Measurements from ENCODE around the gene PERCC1. TPM values are rescaled to one million over a fixed set of nuclear protein-coding genes. Genes with fewer than 3 reads are reported as not detected.

PERCC1 gene
- not detected in 2 replicates for total RNA-seq
- not detected for polyA plus RNA-seq (2012)

DNA sequence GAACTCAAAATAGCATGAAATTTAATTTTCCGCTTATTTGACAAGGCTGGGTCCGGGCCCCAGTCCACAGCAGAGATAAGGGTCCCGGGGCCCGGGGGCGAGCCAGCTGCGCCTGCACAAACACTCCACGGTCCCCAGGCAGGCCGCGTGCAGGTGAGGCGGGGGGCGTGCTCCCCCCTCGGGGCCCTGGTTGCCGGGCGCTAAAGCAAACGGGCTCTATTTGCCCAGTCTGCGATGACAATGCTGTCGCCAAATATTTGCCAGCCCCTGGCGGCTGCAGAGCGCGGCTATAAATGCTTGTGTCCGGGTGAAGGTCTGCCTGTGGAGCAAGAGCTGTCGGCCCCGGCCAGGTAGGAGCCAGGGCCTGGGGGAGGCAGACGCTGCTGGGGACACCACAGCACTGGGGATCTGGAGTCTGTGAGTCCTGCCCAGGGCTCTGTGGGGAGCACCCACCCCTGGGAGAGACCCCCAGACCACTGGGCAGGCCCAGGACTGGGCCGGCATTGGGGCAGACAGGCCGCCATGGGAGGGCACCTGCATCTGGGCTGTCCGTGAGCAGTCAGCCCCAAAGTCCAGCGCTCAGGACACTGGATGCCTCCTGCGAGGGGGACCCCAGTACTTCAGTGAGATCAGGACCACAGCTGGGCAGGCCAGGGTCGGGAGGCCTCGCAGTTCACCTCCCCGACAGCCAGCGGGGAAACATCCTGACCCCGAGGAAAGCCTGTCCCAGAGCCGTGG lies at the start of gene PERCC1:
Gene PERCC1 (plus strand): TSS at position 320 of the 738 bp plus-strand sequence. CDS start 1,516 bp downstream, outside the sequence.
- no peak for DNase-seq (ENCODE audit: low read depth)

- DNase-seq (ENCODE audit: low read depth): no peak
These were observed 49.1 kb upstream of the PERCC1 start for GRCh38 chr16:1381612-1382406.

GRCh38 chr16:1383556-1383955 lies 47.3 kb upstream of the PERCC1 start:
- no peak for DNase-seq (ENCODE audit: low read depth)

GRCh38 chr16:1385232-1385631 lies 45.6 kb upstream of the PERCC1 start:
- no peak for DNase-seq (ENCODE audit: low read depth)

GRCh38 chr16:1387331-1387730 lies 43.5 kb upstream of the PERCC1 start:
- no peak for DNase-seq (ENCODE audit: low read depth)

- DNase-seq (ENCODE audit: low read depth): no peak
These were observed 41.1 kb upstream of the PERCC1 start for GRCh38 chr16:1389762-1390161.

DNA sequence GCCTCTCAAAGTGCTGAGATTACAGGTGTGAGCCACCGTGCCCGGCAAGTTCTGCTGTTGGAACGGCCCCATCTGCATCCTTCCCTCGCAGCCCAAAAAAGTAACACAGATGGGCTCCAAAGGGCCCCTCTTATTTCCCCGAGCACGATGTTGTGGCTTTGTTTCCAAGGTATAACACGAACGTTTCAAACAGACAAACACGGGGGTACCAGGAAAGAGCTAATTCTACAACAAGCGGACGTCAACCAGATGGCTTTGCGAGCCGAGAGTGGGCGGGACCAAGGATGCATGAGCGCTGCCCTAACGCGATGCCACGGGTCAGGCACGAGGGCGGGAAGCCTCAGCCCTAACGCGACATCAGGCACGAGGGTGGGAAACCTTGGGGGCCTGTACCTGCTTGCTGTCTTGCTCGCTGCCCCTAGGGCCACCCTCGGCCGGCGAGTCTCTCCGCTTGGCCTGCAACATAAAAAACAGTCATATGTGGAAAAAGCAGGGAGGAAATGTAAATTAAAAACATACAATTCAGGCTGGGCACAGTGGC lies 40.6 kb upstream of the PERCC1 start:
- DNase-seq (ENCODE audit: low read depth): no peak

DNA sequence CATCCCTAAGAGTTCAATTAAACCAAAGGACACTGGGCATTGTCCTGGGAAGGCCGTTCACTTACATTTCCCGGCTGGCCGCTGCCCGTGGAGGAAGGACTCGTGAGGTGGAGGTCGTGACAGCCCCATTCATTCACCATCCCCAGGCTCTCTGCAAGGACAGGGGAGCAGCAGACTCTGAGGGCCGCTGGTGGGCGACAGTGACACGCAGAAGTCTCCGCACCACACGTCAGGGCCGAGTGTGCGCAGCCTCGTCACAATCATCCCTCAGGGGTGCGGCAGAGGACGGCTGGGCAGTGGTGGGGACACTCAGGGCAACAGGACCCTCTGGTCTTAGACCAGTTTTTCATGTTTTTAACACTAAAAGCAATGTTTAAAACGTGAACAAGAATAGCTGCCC lies 38.1 kb upstream of the PERCC1 start:
- DNase-seq (ENCODE audit: low read depth): no peak

GRCh38 chr16:1393613-1394176 lies 37.2 kb upstream of the PERCC1 start:
- DNase-seq (ENCODE audit: low read depth): no peak

- no peak for DNase-seq (ENCODE audit: low read depth)
These were observed 36.4 kb upstream of the PERCC1 start for GRCh38 chr16:1394367-1394951.

DNA sequence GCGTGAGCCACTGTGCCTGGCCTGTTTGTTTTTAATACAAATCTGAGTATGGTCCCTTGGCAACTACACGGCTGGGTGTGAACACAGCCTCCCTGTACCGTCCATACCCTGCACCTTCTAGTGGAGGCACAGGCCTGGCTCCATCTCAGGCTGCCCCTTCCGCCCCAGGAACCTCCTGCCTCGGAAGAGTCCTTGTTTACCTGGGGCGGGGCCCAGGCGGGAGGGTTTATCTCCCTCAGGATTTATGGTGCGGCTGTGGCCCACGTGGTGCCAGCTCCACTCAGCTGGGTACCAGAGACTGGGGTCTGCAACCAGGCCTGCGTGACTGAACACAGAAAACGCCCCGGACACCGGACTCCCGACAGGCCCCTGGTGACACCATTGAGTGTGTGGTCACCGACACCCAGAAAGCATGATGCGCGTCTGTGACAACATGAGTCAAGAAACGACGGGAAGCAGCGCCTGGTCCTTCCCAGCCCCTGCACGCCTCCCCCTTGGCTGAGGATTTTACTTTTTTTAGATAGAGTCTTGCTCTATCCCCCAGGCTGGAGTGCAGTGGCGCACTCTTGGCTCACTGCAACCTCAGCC lies 35.3 kb upstream of the PERCC1 start:
- no peak for DNase-seq (ENCODE audit: low read depth)

GRCh38 chr16:1397779-1398178 lies 33.1 kb upstream of the PERCC1 start:
- DNase-seq (ENCODE audit: low read depth): no peak

DNA sequence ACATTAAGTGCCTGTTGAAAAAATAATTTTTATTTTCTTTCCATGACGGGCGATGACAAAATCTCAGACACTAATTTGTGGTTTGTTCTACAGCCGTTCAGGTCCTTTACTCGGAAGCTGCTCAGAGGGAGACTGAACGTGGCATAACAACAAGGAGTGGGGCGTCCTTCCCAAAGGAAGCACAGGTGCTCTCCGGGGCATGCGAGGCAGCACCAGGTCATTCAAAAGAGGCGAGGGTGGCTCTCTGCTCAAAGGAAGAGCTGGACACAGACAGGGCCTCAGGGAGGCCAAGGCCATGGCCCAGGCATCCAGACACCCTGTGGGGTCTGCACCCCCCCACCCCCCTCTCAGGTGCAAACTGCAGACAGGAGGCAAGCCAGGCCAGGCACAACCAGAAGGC lies 32.5 kb upstream of the PERCC1 start:
- no peak for DNase-seq (ENCODE audit: low read depth)

GRCh38 chr16:1398826-1399581 lies 31.9 kb upstream of the PERCC1 start:
- DNase-seq (ENCODE audit: low read depth): no peak

GRCh38 chr16:1401061-1401757 lies 29.7 kb upstream of the PERCC1 start:
- no peak for DNase-seq (ENCODE audit: low read depth)

GRCh38 chr16:1401758-1402154 lies 29.1 kb upstream of the PERCC1 start:
- DNase-seq (ENCODE audit: low read depth): no peak

DNA sequence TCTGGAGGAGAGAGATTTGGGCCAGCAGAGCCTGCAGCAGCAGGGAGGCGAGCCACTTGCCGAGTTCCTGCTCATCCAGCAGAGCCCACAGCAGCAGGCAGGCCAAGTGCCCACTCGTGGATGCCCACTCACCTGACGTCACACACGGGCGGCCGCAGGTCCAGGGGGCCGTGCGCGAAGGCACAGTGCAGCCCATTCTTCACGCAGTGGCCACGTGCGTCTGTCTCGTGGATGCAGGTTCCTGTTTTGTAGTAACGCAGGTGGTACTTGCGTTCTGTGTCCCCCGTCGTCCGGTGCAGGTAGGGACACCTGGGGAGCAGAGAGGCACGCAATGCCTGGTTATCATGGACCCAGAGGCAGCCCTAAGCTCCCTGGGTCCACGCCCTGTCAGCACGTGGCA lies 27.8 kb upstream of the PERCC1 start:
- DNase-seq (ENCODE audit: low read depth): no peak

- no peak for DNase-seq (ENCODE audit: low read depth)
These were observed 27.1 kb upstream of the PERCC1 start for GRCh38 chr16:1403733-1404132.

- DNase-seq (ENCODE audit: low read depth): peak; percentile 55
These were observed 23.1 kb upstream of the PERCC1 start for GRCh38 chr16:1407753-1408152.
